Esophagus muscularis mucosa (tissue), 4 donors: ENCODE results near the gene EBF4. TPM values are rescaled to one million over a fixed set of nuclear protein-coding genes. Genes with fewer than 3 reads are reported as not detected.
"Not testable (repeated sequence)": the region's sequence is repeated elsewhere in the genome, so short reads cannot be mapped to it uniquely, and the experiment has no call there.

Source experiments
- DNase-seq: peaks from one replicate; pipeline ENCODE4 v3.0.0-alpha.2; 2017; ENCODE audit errors: extremely low spot score
- H3K27ac ChIP-seq, 4 donors: fragments of 200-600 bp; sonication (generic); replicated peaks in 1 of 4; 1 replicate in 3 of 4; 2 replicates in 1 of 4; pipeline ENCODE4 v1.5.1; 2016 to 2019; ENCODE audit warnings: mild to moderate bottlenecking in 1 of 4
- H3K27me3 ChIP-seq, 4 donors: fragments of 200-600 bp; sonication (generic); one replicate each; pipeline versions ENCODE4 v1.5.1 to v1.6.0; 2016 to 2019
- H3K36me3 ChIP-seq, 4 donors: fragments of 200-600 bp; sonication (generic); one replicate each; pipeline ENCODE4 v1.5.1; 2016 to 2019
- H3K4me1 ChIP-seq, 4 donors: fragments of 200-600 bp; sonication (generic); one replicate each; pipeline ENCODE4 v1.5.1; 2016 to 2019
- H3K4me3 ChIP-seq, 4 donors: fragments of 200-600 bp; sonication (generic); 1 replicate in 2 of 4; 2 replicates in 2 of 4; pipeline ENCODE4 v1.5.1; 2016 to 2019; ENCODE audit warnings: mild to moderate bottlenecking in 4 of 4, moderate library complexity in 1 of 4
- H3K9me3 ChIP-seq, 4 donors: fragments of 200-600 bp; sonication (generic); 1 replicate in 3 of 4; 2 replicates in 1 of 4; pipeline ENCODE4 v1.5.1; 2016 to 2019
- EP300 ChIP-seq: sonication (generic); formaldehyde crosslinking; IDR thresholded peaks from one replicate; pipeline ENCODE4 v1.6.1; 2017; ENCODE audit warnings: antibody characterized with exemption
- POLR2A ChIP-seq: fragments of 450-650 bp; IDR thresholded peaks from one replicate; pipeline ENCODE4 v1.6.1; 2017; ENCODE audit warnings: antibody characterized with exemption, moderate library complexity, mild to moderate bottlenecking, low read depth
- POLR2AphosphoS5 ChIP-seq, 2 donors: sonication (generic); formaldehyde crosslinking; IDR thresholded peaks; one replicate each; pipeline ENCODE4 v1.6.1; 2017; ENCODE audit warnings: antibody characterized with exemption in 2 of 2
- WGBS: methylation state at CpG from one replicate; pipeline ENCODE4 v1.1.5; 2018; 5-methylcytosine and 5-hydroxymethylcytosine counted together
- intact Hi-C: fragments of 100-400 bp; cut with DNase I; formaldehyde crosslinking; loops from one replicate; pipeline ENCODE4 v1.15.1; 2023
- total RNA-seq, 4 donors: library from RNA; depleted of rRNA; stranded (reverse); fragments of >200 nt; gene quantifications; one replicate each; pipeline versions ENCODE4 v1.1.0 to v1.2.1, GENCODE V29; 2016
- TF ChIP-seq, protein P1 (sequence below), 3 experiments: fragments of 200-600 bp in 2 of 3; fragments of 450-650 bp in 1 of 3; sonication (generic) in 2 of 3; IDR thresholded peaks; one replicate each; pipeline ENCODE4 v1.5.1; 2017 to 2019; ENCODE audit warnings: antibody characterized with exemption in 3 of 3, mild to moderate bottlenecking in 2 of 3, moderate library complexity in 1 of 3

The EBF4 gene
- total RNA-seq, 4 donors from 2014 or later = 23.7 to 46.7 (median 30.1) TPM

DNA sequence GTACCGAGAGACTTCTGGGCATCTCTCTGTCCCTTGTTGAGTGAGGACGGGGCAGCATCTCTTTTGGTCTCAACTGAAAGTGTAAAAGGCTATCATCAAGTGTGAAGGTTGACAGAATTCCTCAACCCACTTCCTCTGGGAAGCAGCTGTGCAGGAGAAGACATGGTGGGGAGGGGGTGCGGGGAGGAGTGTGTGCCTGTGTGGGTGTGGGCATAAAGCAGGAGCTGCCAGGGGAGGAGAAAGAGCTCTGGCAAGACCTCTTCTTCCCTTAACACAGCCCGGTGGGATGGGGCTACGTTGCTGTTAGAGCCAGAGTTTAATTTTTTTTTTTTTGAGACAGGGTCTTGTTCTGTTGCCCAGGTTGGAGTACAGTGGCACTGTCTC lies 76.0 kb downstream of the EBF4 start:
- TF ChIP-seq POLR2A = no peak
- TF ChIP-seq POLR2AphosphoS5 (IDR thresholded peaks at IDR 0.05) = no peak
- TF ChIP-seq EP300 = no peak
- TF ChIP-seq, protein P1, sequence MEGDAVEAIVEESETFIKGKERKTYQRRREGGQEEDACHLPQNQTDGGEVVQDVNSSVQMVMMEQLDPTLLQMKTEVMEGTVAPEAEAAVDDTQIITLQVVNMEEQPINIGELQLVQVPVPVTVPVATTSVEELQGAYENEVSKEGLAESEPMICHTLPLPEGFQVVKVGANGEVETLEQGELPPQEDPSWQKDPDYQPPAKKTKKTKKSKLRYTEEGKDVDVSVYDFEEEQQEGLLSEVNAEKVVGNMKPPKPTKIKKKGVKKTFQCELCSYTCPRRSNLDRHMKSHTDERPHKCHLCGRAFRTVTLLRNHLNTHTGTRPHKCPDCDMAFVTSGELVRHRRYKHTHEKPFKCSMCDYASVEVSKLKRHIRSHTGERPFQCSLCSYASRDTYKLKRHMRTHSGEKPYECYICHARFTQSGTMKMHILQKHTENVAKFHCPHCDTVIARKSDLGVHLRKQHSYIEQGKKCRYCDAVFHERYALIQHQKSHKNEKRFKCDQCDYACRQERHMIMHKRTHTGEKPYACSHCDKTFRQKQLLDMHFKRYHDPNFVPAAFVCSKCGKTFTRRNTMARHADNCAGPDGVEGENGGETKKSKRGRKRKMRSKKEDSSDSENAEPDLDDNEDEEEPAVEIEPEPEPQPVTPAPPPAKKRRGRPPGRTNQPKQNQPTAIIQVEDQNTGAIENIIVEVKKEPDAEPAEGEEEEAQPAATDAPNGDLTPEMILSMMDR (IDR thresholded peaks at IDR 0.05) = no peak
- H3K9me3 ChIP-seq = no peaks in the 10 kb centered on the region
- H3K4me1 ChIP-seq = peaks cover 0 to 13% (median 11%) of the 10 kb centered on the region in 4 donors
- H3K27ac ChIP-seq = no peak overlapping the region
- peaks cover 0 to 72% (median 11%) of the 10 kb centered on the region in 4 donors for H3K27me3 ChIP-seq
- H3K36me3 ChIP-seq = no peaks in the 10 kb centered on the region
- no peak for DNase-seq
- intact Hi-C loops = no loop called here
- no peak overlapping the region for H3K4me3 ChIP-seq
- WGBS = 61% methylated on average over 4 of the region's 5 CpGs

DNA sequence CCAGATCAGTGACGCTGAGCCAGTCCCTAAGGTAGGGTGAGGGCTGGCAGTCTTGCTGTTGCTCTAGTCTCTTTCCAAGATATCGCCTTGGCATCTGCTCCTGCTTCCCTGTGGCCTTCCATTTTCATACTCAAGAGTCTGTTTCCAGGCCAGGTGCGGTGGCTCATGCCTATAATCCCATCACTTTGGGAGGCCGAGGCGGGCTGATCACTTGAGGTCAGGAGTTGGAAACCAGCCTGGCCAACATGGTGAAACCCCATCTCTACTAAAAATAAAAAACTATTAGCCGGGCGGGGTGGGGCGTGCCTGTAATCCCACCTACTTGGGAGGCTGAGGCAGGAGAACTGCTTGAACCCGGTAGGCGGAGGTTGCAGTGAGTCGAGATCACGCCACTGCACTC lies 77.5 kb downstream of the EBF4 start:
- H3K27me3 ChIP-seq = peaks cover 0 to 66% (median 9%) of the 10 kb centered on the region in 4 donors
- H3K36me3 ChIP-seq, H3K4me3 ChIP-seq, H3K27ac ChIP-seq, H3K9me3 ChIP-seq, intact Hi-C loops, DNase-seq: not testable (repeated sequence)
- peaks cover 0 to 13% (median 11%) of the 10 kb centered on the region in 4 donors for H3K4me1 ChIP-seq
- 93% methylated on average over 11 of the region's 12 CpGs for WGBS

DNA sequence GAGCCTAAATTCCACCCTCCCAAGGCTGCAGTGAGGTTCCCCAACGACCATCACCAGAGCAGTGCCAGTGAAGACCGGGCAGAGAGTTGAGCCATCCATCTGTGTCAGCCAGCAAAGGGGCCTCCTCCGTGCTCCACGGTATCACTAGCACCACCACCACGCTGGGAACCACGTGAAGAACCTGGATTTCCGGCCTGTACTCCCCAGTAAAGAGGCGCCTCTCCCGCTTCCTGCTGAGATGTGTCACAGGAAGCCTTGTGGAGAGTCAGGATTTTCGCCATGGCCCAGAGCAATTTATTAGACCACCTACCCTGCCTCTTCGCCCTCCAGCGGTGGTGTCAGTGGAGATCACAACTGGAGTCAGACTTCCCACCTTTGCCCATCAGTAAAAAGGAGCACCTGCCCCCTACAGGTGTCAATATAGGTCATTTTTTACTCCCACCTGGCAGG lies 79.1 kb downstream of the EBF4 start:
- Histone ChIP-seq H3K9me3 (peaks cover 0 to 10% (median 4%) of the 10 kb centered on the region in 4 donors), H3K27ac (no peak overlapping the region), H3K27me3 (peaks cover 0 to 62% (median 4%) of the 10 kb centered on the region in 4 donors), H3K4me1 (peaks cover 0 to 13% (median 11%) of the 10 kb centered on the region in 4 donors), H3K36me3 (no peaks in the 10 kb centered on the region), H3K4me3 (no peak overlapping the region)
- intact Hi-C loops = no loop called here
- no peak for DNase-seq
- 47% methylated on average over 12 of the region's 12 CpGs for WGBS
- TF ChIP-seq POLR2AphosphoS5 (IDR thresholded peaks at IDR 0.05) = no peak
- TF ChIP-seq POLR2A = no peak
- TF ChIP-seq, protein P1 (IDR thresholded peaks at IDR 0.05) = no peak
- no peak for TF ChIP-seq EP300

DNA sequence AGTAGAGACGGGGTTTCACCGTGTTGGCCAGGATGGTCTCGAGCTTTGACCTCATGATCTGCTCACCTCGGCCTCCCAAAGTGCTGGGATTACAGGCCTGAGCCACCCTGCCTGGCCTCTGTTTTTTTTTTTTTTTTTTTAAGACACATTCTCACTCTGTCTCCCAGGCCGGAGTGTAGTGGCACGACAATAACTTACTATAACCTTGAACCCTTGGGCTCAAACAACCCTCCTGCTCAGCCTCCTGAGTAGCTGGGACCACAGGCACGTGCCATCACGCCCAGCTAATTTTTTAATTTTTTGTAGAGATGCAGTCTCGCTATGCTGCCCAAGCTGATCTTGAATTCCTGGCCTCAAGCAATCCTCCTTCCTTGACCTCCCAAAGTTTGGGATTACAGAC lies 81.2 kb downstream of the EBF4 start:
- intact Hi-C loops = no loop called here

DNA sequence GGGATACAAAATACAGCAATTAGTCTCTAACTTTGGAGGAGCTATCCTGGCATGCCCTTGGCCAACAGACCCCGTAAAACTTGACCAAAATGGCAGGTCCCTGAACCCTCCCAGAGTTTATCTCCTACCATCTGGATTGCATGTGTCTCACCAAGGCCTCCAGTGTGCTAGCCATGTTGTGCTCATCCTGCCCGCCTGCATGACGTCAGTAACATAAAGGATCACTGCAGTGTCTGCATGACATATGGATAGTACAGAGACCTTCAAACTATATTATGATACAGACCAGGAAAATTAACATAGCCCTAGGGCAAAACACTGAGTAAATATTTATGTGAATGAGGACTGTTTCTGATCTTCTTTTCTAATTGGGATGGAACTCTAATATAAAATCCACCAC lies 82.6 kb downstream of the EBF4 start:
- H3K36me3 ChIP-seq = no peaks in the 10 kb centered on the region
- WGBS = 79% methylated on average over 3 of the region's 3 CpGs
- intact Hi-C loops = no loop called here
- TF ChIP-seq, protein P1 (IDR thresholded peaks at IDR 0.05) = no peak
- no peak overlapping the region for H3K4me3 ChIP-seq
- no peak for DNase-seq
- H3K27me3 ChIP-seq = peaks cover 0 to 35% (median 4%) of the 10 kb centered on the region in 4 donors
- H3K9me3 ChIP-seq = peaks cover 0 to 10% (median 4%) of the 10 kb centered on the region in 4 donors
- H3K4me1 ChIP-seq = no peaks in the 10 kb centered on the region
- no peak overlapping the region for H3K27ac ChIP-seq

More for the DNA sequence above, 81.2 kb downstream of the EBF4 start:
- DNase-seq = no peak
- H3K27ac ChIP-seq = no peak overlapping the region
- 73% methylated on average over 9 of the region's 9 CpGs for WGBS
- peaks cover 0 to 10% (median 4%) of the 10 kb centered on the region in 4 donors for H3K9me3 ChIP-seq
- peaks cover 0 to 44% (median 4%) of the 10 kb centered on the region in 4 donors for H3K27me3 ChIP-seq
- no peaks in the 10 kb centered on the region for H3K4me1 ChIP-seq
- no peak overlapping the region for H3K4me3 ChIP-seq
- H3K36me3 ChIP-seq = no peaks in the 10 kb centered on the region
- no peak for TF ChIP-seq POLR2AphosphoS5 (IDR thresholded peaks at IDR 0.05)
- no peak for TF ChIP-seq EP300
- no peak for TF ChIP-seq POLR2A
- TF ChIP-seq, protein P1 (IDR thresholded peaks at IDR 0.05) = no peak
